Colonic mucosa (tissue), 4 donors: Measurements from ENCODE around the gene ZNF800. TPM values are rescaled to one million over a fixed set of nuclear protein-coding genes. Genes with fewer than 3 reads are reported as not detected.
"Not testable (repeated sequence)": the region's sequence is repeated elsewhere in the genome, so short reads cannot be mapped to it uniquely, and the experiment has no call there.

Experiments used
- DNase-seq: peaks from one replicate; pipeline ENCODE4 v3.0.0-alpha.2; 2020
- H3K27ac ChIP-seq: fragments of 200-600 bp; one replicate; pipeline ENCODE4 v1.8.0; 2021
- H3K27me3 ChIP-seq: fragments of 200-600 bp; one replicate; pipeline ENCODE4 v1.8.0; 2021
- H3K36me3 ChIP-seq: fragments of 200-600 bp; one replicate; pipeline ENCODE4 v1.8.0; 2021
- H3K4me1 ChIP-seq: fragments of 200-600 bp; one replicate; pipeline ENCODE4 v1.8.0; 2021; ENCODE audit warnings: mild to moderate bottlenecking
- H3K4me3 ChIP-seq: fragments of 200-600 bp; one replicate; pipeline ENCODE4 v1.8.0; 2021
- H3K9ac ChIP-seq, 2 donors: one replicate each; pipeline ENCODE4 v1.7.0; 2013; ENCODE audit warnings: control low read depth in 2 of 2, low read depth in 2 of 2, low read length in 2 of 2
- H3K9me3 ChIP-seq: fragments of 200-600 bp; one replicate; pipeline ENCODE4 v1.8.0; 2021
- CTCF ChIP-seq: fragments of 200-600 bp; IDR thresholded peaks from one replicate; pipeline ENCODE4 v1.8.0; 2022; ENCODE audit warnings: antibody characterized with exemption, mild to moderate bottlenecking
- intact Hi-C: fragments of 100-400 bp; cut with DNase I; formaldehyde crosslinking; loops from one replicate; pipeline ENCODE4 v1.14.1; 2022
- total RNA-seq, 2 donors: library from RNA; stranded (reverse); fragmentation: NEBNext Ultra II Directional in 1 of 2; extraction: Animal tissue kit (Norgen Biotek cat#: 25700) in 1 of 2; gene quantifications; one replicate each; pipeline ENCODE4 v1.2.1, GENCODE V29; 2021
- donor health status: healthy.
- donor health status: DM: no; HTN: no; CAD: no.
- donor health status: DM: no; HTN: no; CAD: no.

Gene ZNF800
- total RNA-seq, result 10 to 100 TPM; 27.0 to 32.4 TPM

GRCh38 chr7:127392566-127393367, at the start of gene ZNF800:
TSS of gene ZNF800 (minus strand) at chr7:127392708. CDS start at chr7:127391557, 1,151 bp downstream.
- TF ChIP-seq CTCF, result no peak
- Histone ChIP-seq H3K9ac (peak within 1 kb of the TSS; percentile 91 to 99), H3K9me3 (no peaks in the 10 kb centered on the region), H3K4me3 (peak within 1 kb of the TSS; percentile 98), H3K27ac (peak within 1 kb of the TSS; percentile 98), H3K27me3 (no peaks in the 10 kb centered on the region), H3K36me3 (no peaks in the 10 kb centered on the region), H3K4me1 (no peaks in the 10 kb centered on the region)
- peak; percentile 93 for DNase-seq
- intact Hi-C loops, result no loop called here

- no peak for TF ChIP-seq CTCF
- Histone ChIP-seq H3K9me3 (no peaks in the 10 kb centered on the region), H3K9ac (no peak overlapping the region), H3K36me3 (no peaks in the 10 kb centered on the region), H3K4me3 (no peak overlapping the region), H3K27me3 (no peaks in the 10 kb centered on the region), H3K27ac (no peak overlapping the region), H3K4me1 (no peaks in the 10 kb centered on the region)
- intact Hi-C loops, result no loop called here
- no peak for DNase-seq
These were observed 47.7 kb upstream of the ZNF800 start for GRCh38 chr7:127440206-127440605.

- Histone ChIP-seq H3K36me3 (no peaks in the 10 kb centered on the region), H3K4me1 (no peaks in the 10 kb centered on the region), H3K9me3 (no peaks in the 10 kb centered on the region), H3K4me3 (no peak overlapping the region), H3K27ac (no peak overlapping the region), H3K27me3 (no peaks in the 10 kb centered on the region), H3K9ac (no peak overlapping the region)
- intact Hi-C loops, result no loop called here
- TF ChIP-seq CTCF, result no peak
- no peak for DNase-seq
These were observed 46.3 kb upstream of the ZNF800 start for GRCh38 chr7:127438836-127439235.

GRCh38 chr7:127437837-127438236, 45.3 kb upstream of the ZNF800 start:
- intact Hi-C loops, result no loop called here
- H3K27ac ChIP-seq, result no peak overlapping the region
- H3K27me3 ChIP-seq, result no peaks in the 10 kb centered on the region
- TF ChIP-seq CTCF, result no peak
- H3K4me1 ChIP-seq, result no peaks in the 10 kb centered on the region
- no peaks in the 10 kb centered on the region for H3K36me3 ChIP-seq
- H3K9me3 ChIP-seq, result no peaks in the 10 kb centered on the region
- no peak overlapping the region for H3K9ac ChIP-seq
- DNase-seq, result no peak
- no peak overlapping the region for H3K4me3 ChIP-seq

- Histone ChIP-seq H3K9me3 (no peaks in the 10 kb centered on the region), H3K27me3 (no peaks in the 10 kb centered on the region), H3K4me3 (no peak overlapping the region), H3K4me1 (no peaks in the 10 kb centered on the region), H3K36me3 (no peaks in the 10 kb centered on the region), H3K9ac (no peak overlapping the region), H3K27ac (no peak overlapping the region)
- intact Hi-C loops, result no loop called here
- no peak for TF ChIP-seq CTCF
- DNase-seq, result no peak
These were observed 44.7 kb upstream of the ZNF800 start for GRCh38 chr7:127437241-127437640.

- DNase-seq, H3K9ac ChIP-seq, H3K27ac ChIP-seq, H3K36me3 ChIP-seq, H3K9me3 ChIP-seq, H3K27me3 ChIP-seq, H3K4me1 ChIP-seq, H3K4me3 ChIP-seq, intact Hi-C loops: not testable (repeated sequence)
These were observed 36.8 kb upstream of the ZNF800 start for GRCh38 chr7:127429281-127429680.
